Measurements from ENCODE around the gene PDE4C. TPM values are rescaled to one million over a fixed set of nuclear protein-coding genes. Genes with fewer than 3 reads are reported as not detected.

The PDE4C gene
- total and polyA plus RNA-seq, 9 of the 15 experiments (the other 6 are each of a cell fraction or from before 2014, with no cell fraction given), result 0.04 to 0.91 (median 0.20) TPM; not detected in 1

DNA sequence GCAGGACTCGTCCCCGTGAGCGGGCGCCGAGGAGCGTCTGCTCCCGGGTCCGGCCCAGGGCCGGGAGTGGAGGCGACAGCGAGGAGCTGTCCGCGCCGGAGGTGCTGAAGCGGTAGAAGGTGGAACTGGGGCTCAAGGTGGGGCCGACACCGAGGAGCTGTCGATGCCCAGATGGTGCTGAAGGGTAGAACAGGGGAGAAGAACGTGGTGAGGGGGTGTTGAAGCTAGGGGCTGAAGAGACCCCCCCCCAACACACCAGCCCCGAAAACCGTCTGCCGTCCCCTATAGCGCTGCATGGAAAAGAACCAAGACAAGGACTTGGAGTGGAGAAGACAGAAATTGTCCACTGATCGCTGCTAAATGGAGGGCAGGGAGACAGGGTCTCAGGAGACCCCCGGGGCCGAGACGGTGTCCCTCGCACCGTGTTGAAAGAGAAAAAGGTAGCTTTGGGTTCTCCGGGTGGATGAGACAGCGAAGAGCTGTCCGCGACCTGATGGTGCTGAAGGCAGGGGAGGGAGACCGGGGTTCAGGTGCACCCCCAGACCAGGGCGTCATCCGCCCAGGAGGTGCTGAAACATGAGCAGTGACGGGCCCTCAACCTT, 7.1 kb upstream of the PDE4C start (continued):
- TF ChIP-seq, protein P1, sequence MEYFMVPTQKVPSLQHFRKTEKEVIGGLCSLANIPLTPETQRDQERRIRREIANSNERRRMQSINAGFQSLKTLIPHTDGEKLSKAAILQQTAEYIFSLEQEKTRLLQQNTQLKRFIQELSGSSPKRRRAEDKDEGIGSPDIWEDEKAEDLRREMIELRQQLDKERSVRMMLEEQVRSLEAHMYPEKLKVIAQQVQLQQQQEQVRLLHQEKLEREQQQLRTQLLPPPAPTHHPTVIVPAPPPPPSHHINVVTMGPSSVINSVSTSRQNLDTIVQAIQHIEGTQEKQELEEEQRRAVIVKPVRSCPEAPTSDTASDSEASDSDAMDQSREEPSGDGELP (CRISPR knock-in tag; IDR thresholded peaks at IDR 0.05; ENCODE audit: borderline replicate concordance), result peak; percentile 91
- TF ChIP-seq CHD4 (IDR thresholded peaks at IDR 0.05; ENCODE audit: insufficient read depth, insufficient replicate concordance, low read depth, low read length, poor library complexity, severe bottlenecking) (no peak), NUFIP1 (IDR thresholded peaks at IDR 0.05; ENCODE audit: partially characterized antibody) (no peak), TCF7L2 (IDR thresholded peaks at IDR 0.05; ENCODE audit: low read depth, low read length) (no peak), CBX3 (IDR thresholded peaks at IDR 0.05; ENCODE audit: borderline replicate concordance in 1 of 2, low read length in 2 of 2) (peak in 1 of 2 experiments; percentile 43; a peak in 1 of 3 replicates), HEY1 (CRISPR knock-in tag; IDR thresholded peaks at IDR 0.05; ENCODE audit: borderline replicate concordance) (no peak), HOXB6 (CRISPR knock-in tag; IDR thresholded peaks at IDR 0.05; ENCODE audit: borderline replicate concordance) (no peak)
- TF ChIP-seq, protein P2, sequence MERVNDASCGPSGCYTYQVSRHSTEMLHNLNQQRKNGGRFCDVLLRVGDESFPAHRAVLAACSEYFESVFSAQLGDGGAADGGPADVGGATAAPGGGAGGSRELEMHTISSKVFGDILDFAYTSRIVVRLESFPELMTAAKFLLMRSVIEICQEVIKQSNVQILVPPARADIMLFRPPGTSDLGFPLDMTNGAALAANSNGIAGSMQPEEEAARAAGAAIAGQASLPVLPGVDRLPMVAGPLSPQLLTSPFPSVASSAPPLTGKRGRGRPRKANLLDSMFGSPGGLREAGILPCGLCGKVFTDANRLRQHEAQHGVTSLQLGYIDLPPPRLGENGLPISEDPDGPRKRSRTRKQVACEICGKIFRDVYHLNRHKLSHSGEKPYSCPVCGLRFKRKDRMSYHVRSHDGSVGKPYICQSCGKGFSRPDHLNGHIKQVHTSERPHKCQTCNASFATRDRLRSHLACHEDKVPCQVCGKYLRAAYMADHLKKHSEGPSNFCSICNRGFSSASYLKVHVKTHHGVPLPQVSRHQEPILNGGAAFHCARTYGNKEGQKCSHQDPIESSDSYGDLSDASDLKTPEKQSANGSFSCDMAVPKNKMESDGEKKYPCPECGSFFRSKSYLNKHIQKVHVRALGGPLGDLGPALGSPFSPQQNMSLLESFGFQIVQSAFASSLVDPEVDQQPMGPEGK (CRISPR knock-in tag; IDR thresholded peaks at IDR 0.05; ENCODE audit: borderline replicate concordance), result no peak
- TF ChIP-seq, protein P3, sequence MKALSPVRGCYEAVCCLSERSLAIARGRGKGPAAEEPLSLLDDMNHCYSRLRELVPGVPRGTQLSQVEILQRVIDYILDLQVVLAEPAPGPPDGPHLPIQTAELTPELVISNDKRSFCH (CRISPR knock-in tag; IDR thresholded peaks at IDR 0.05), result no peak
- TF ChIP-seq, protein P3 (tag; IDR thresholded peaks at IDR 0.05), result peak; percentile 80; the same call in 1 of the 2 replicates
- TF ChIP-seq, protein P4, sequence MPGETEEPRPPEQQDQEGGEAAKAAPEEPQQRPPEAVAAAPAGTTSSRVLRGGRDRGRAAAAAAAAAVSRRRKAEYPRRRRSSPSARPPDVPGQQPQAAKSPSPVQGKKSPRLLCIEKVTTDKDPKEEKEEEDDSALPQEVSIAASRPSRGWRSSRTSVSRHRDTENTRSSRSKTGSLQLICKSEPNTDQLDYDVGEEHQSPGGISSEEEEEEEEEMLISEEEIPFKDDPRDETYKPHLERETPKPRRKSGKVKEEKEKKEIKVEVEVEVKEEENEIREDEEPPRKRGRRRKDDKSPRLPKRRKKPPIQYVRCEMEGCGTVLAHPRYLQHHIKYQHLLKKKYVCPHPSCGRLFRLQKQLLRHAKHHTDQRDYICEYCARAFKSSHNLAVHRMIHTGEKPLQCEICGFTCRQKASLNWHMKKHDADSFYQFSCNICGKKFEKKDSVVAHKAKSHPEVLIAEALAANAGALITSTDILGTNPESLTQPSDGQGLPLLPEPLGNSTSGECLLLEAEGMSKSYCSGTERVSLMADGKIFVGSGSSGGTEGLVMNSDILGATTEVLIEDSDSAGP (CRISPR knock-in tag; IDR thresholded peaks at IDR 0.05), result no peak
- TF ChIP-seq, protein P5, sequence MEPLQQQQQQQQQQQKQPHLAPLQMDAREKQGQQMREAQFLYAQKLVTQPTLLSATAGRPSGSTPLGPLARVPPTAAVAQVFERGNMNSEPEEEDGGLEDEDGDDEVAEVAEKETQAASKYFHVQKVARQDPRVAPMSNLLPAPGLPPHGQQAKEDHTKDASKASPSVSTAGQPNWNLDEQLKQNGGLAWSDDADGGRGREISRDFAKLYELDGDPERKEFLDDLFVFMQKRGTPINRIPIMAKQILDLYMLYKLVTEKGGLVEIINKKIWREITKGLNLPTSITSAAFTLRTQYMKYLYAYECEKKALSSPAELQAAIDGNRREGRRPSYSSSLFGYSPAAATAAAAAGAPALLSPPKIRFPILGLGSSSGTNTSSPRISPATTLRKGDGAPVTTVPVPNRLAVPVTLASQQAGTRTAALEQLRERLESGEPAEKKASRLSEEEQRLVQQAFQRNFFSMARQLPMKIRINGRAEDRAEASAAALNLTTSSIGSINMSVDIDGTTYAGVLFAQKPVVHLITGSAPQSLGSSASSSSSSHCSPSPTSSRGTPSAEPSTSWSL (CRISPR knock-in tag; IDR thresholded peaks at IDR 0.05; ENCODE audit: borderline replicate concordance), result no peak
- TF ChIP-seq, protein P6, sequence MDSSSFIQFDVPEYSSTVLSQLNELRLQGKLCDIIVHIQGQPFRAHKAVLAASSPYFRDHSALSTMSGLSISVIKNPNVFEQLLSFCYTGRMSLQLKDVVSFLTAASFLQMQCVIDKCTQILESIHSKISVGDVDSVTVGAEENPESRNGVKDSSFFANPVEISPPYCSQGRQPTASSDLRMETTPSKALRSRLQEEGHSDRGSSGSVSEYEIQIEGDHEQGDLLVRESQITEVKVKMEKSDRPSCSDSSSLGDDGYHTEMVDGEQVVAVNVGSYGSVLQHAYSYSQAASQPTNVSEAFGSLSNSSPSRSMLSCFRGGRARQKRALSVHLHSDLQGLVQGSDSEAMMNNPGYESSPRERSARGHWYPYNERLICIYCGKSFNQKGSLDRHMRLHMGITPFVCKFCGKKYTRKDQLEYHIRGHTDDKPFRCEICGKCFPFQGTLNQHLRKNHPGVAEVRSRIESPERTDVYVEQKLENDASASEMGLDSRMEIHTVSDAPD (CRISPR knock-in tag; IDR thresholded peaks at IDR 0.05), result no peak
- TF ChIP-seq, protein P7, sequence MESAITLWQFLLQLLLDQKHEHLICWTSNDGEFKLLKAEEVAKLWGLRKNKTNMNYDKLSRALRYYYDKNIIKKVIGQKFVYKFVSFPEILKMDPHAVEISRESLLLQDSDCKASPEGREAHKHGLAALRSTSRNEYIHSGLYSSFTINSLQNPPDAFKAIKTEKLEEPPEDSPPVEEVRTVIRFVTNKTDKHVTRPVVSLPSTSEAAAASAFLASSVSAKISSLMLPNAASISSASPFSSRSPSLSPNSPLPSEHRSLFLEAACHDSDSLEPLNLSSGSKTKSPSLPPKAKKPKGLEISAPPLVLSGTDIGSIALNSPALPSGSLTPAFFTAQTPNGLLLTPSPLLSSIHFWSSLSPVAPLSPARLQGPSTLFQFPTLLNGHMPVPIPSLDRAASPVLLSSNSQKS (CRISPR knock-in tag; IDR thresholded peaks at IDR 0.05), result no peak
